SKM-1 treated with dmso at 0.1 percent for 144 hours (cell line): Measurements from ENCODE around the gene MRPS7.

ENCODE experiments used
- DNase-seq: peaks from one replicate; lab custom pipeline; 2025; ENCODE audit not compliant: unreplicated experiment; lab: John Stamatoyannopoulos, UW

The MRPS7 gene

DNA sequence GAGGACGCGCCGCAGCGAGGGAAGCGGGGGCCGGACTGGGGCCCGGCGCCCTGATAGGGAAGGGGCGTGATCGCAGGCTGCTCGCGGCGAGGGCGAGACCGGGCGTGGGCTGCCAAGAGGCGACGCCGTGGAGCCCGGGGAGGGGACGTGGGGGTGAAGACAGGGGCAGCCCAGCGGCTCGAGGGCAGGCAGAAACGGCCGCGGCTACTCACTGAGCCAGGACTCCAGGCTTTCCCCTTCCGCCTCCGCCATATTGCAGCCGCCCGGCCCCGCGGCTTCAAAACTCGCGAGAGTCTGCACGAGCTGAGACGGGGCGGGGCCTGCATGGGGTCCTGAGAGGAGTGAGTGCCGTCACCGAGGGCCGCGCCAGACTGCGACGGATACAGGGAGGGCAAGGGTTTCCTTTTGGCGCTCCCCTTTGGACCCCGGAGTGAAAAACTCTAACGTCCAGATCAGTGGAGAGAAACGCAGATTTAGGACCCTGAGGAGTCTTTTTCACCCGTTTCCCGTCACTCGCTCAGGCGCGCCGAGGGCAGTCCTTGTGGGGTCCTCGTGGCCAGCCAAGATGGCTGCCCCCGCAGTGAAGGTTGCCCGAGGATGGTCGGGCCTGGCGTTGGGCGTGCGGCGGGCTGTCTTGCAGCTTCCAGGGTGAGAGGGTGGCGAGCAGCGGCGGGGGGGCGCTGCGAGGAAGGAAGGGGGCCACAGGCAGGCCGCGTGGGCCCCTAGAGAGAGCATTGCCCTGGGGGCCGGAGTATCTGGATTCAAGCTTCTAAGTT is at the start of gene MRPS7, which contains the start of gene GGA3:
Gene MRPS7, plus strand, starts transcription at position 544 of the 776 bp plus-strand sequence. Its CDS starts 22 bp downstream, at position 566.
Gene GGA3, minus strand, starts transcription at position 271 of the 776 bp plus-strand sequence. Its CDS starts 19 bp downstream, at position 252.
- DNase-seq = peak; percentile 89

DNA sequence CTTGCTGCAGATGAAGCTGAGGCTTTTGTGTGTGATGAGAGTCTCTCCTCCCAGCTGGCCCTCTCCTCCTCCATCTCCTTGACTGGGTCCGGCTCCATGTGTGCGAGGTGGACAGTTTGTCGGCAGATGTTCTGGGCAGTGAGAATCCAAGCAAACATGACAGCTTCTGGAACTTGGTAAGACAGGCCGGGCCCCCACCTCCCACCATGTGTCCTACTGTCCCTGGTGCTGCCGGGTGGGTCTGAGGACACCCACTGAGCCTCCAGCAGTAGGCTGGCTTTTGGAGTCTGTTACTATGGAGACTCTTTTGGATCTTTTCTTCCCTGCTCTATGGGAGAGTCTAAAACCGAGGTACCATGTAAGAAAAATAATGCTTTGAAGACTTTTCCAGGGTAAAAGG is 43.5 kb upstream of the MRPS7 start:
- no peak for DNase-seq

DNA sequence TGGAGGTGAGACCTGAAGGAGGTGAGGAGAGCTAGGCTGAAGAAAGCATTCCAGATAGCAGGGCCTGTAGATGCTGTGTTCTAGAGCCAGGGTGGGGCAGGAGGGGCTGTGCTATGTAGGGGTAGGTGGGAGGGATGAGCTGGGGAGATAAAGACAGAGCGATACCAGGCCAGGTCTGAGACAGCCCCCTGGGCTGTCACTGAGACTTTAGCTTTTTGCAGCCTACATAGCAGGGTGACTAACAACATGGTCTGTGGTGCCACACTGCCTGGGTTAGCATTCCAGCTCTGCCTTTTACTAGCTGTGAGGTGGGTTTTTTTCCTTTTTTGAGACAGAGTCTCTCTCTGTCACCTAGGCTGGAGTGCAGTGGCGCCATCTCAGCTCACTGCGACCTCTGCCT is 41.9 kb upstream of the MRPS7 start:
- DNase-seq = no peak

DNA sequence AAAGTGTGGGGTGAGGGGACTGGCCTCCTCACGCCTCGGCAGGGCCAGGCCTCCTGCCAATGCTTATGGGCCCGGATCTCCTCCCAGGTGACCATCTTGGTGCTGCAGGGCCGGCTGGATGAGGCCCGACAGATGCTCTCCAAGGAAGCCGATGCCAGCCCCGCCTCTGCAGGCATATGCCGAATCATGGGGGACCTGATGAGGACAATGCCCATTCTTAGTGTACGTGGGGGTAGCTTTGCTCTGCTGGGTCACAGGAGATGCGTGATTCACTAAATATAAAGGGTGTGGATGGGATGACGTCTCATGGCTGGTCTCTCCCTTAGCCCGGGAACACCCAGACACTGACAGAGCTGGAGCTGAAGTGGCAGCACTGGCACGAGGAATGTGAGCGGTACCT is 36.7 kb upstream of the MRPS7 start:
- no peak for DNase-seq

DNA sequence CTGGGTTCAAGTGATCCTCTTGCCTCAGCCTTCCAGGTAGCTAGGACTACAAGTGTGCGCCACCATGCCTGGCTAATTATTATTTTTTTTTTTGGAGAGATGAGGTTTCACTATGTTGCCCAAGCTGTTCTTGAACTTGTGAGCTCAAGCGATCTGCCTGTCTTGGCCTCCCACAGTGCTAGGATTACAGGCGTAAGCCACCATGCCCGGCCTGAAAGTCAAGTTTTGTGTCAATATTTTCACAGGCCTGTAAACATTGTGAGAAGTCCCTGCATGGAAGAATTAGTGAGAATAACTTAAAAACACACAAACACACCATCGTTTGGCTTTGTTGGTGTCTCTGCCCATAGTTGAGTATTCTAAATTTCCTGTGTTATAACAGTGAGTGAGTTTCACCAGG is 34.0 kb upstream of the MRPS7 start:
- no peak for DNase-seq

DNA sequence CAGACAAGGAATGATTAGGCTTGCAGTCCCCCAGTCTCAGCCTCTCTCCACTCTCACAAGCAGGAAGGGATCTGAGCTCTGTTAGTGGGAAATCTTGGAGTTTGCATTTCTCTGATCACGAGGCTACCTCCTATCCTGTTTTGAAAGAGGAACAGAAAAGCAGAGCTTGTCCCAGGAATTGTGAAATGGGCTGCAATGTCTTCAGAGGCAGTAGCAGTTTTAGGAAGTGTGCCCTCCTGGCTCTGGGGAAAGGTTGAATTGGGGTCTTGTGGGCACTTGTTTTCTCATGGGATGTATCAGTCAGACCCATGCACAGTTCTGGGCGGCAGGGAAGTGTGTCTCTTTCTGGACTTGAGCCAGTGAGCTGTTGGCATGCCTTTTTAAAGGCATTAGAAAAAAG is 33.4 kb upstream of the MRPS7 start:
- peak; percentile 72 for DNase-seq

DNA sequence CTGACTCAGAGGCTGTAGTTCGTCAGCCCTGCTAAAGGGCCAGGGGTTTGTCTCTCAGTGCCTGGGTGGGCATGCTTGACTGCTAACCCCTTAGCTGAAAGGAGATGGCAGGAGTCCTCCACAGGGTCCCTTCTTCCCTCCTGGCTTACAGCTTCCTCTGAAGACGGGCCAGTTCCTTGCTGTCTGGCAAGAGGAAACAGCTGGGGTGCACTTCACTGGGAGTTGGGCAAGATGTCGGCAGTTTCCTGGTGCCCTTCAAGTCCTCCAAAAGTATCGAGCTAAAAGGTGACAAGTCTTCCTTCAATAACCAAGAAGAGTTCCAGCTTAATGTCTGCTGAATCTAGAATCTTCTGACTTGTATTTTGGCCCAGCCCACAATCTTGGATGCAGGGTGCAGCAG is 32.8 kb upstream of the MRPS7 start:
- peak; percentile 43 for DNase-seq

DNA sequence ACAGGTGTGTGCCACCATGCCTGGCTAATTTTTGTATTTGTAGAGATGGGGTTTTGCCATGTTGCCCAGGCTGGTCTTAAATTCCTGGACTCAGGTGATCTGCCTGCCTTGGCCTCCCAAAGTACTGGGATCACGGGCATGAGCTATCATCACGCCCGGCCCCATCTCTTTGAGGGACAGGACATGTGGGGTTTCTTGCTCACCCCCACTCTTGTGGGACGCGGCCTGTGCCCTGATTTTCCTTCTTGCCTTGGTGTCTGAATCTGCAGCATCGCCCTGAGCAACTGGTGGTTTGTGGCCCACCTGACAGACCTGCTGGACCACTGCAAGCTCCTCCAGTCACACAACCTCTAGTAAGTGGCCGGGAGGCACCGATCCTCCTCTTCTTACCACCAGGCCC is 30.6 kb upstream of the MRPS7 start:
- DNase-seq = no peak

DNA sequence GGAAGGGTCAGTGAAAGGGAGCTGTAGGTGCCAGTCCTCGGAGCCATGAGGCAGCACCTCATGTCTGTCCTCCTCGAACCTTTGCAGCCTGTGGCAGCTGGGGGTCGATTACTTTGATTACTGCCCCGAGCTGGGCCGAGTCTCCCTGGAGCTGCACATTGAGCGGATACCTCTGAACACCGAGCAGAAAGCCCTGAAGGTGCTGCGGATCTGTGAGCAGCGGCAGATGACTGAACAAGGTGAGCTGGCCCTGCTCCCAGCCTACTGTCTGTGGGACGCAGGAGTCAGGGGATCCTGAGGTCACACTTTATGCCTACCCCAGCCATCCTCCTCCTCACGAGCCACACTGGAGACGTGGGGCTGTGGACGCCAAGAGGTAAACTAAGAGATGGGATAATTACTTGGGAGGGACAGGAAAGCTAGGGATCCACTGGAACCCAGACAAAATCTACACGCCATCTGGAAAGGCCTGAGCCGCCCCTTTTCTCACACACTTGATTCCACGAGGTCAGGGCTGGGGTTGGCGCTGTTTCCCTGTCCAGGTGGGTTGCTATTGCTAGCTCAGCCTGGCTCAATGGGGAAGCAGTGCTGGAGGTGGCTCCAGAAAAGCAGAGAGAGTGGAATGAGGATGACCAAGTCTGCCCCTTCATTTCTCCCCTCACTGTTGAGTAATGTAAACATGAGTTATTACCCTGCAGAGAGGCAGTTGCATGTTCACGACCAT is 29.8 kb upstream of the MRPS7 start:
- DNase-seq = no peak

DNA sequence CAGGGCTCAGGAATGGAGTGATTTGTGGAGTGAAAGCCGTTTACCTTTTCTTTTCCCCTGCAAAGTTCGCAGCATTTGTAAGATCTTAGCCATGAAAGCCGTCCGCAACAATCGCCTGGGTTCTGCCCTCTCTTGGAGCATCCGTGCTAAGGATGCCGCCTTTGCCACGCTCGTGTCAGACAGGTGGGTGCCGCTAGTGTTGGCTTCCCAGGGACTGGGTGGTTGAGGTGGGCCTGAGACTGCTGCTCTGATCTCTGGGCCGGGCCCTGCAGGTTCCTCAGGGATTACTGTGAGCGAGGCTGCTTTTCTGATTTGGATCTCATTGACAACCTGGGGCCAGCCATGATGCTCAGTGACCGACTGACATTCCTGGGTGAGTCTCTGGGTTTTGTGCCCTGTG is 28.9 kb upstream of the MRPS7 start:
- no peak for DNase-seq

DNA sequence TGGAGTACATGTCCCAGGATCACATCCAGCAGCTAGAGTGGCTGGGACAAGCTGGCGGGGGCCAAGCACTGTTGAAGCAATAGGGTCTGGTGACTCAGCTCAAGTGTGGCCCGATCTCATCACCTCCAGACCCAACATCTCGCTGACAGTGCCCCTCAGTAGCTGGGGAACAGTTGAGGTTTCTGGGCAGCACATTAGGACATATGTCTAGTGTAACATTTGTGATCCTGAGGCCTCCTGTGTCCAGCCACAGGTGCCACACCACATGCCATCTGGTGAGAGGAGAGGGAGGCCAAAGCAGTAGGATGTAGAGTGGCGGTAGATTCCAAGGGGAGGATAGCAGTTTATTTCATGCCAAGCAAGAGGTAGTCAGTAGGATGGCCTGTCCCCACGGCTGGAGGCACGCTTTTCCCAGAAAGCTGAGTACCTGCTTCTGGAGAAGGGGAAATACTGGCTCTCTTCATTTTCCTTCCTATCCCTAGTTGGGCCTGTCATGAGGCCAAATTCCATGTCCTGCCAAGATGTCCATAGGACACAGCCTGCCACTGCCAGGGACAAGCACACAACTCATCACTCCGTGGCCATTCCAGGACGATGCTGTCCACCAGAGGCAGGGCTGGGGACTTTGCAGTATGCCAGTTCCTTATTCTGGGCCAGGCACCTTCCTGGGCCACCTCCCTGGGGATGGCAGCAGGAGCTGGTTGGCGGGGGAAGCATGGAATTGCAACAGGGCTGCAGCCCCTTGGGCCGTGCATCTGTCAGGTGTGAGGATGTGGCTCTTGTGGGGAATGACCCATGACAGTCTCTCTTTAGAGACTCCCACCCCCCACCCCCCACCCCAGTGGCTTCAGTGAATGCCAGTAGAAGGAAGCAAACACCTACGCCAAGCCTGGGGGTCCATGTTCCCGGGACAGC is 24.3 kb upstream of the MRPS7 start:
- DNase-seq = no peak

DNA sequence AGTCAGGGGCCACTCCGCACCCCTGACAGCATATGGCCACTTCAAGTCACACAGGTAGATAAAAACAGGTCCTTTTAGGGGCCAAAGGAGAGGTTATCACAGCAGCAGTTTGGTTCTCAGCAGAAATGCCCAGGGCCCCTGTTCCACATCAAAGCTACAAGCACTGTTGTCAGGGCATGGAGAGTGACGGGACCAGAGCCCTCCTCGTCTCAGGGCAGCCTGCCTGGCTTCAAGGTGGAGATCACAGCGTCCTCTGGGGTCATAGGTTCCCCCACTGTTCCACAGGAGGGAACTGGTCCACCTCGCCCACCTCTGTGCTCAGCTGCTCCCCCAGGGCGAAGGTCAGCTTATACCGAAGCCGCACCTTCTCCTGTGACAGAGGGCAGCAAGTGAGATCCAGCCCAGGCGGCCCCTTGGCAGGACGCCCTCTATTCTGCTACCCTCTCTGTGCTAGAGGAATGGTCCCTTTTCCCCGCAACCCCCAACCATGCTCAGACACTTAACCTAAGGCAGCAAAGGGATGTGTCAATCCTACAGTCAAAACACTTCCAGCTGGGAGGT is 23.6 kb upstream of the MRPS7 start:
- DNase-seq = no peak

DNA sequence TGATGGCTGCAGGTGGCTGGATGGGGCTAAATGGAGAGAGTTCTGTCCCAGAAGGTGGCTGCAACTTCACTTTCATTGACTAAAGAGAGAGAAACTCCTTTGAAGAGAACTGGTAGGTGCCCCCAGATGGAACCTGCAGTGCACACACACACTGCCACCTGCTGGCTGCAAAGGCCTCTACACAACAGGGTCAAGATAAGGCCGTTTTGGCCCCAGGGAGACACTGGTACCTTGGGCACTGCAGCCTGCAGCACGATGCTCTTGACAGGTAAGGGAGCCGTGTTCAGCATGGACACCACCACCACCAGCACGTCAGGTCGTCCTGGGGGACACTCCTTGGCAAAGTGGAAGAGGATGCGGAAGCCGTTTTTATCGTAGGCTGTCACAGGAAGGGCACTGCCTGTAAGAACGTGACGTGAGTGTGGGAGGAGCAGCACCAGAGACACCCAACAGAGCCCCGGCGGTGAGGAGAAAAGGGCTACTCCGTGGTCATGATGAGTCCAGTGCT is 22.9 kb upstream of the MRPS7 start:
- peak; percentile 60 for DNase-seq

DNA sequence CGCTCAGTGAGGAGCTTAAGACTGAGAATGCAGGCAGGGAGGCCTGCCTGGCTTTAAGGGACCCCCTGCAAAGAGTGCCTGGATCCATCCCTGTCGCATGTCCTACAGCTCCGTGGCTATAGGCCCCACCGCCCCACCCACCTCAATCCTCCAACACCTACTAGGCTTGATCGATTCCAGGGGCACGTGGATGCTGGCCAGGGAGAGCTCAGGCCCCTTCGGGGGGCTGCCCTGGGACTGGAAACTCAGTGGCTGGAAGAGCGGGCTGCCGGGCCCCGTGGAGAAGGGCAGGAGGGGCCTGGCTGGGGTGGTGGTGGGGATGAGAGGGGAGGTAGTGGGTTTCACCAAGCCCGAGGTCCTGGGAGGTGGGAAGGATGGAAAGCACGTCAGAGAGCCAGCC is 22.5 kb upstream of the MRPS7 start:
- no peak for DNase-seq

DNA sequence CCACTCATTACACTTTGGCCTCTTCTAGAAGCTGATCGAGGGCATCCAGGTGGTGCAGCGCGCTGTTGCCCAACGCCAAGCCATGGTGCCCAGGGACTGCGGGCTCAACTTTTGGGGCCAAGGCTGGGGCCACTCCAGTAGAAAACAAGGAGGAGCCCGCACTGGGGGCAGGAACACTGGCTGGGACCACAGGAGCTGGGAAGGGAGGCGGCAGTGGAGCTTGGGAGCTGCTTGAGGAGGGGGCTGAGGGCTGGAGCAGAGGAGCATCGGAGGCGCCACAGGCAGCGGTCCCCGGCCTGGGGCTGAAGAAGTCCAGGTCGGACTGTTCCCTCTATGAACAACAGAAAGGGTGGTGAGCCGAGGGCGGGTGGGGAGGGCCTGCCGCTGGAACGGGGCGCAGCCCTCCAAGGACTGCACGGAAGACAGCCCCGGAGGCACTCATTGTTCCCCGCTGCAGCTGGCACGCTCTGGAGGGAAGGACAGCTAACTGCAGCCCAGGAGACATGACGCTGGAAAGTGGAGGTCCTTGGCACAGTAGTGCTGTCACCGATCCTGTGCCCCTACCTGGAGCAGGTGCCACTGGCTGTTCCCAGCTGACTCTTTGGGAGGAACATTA is 21.8 kb upstream of the MRPS7 start:
- DNase-seq = no peak

DNA sequence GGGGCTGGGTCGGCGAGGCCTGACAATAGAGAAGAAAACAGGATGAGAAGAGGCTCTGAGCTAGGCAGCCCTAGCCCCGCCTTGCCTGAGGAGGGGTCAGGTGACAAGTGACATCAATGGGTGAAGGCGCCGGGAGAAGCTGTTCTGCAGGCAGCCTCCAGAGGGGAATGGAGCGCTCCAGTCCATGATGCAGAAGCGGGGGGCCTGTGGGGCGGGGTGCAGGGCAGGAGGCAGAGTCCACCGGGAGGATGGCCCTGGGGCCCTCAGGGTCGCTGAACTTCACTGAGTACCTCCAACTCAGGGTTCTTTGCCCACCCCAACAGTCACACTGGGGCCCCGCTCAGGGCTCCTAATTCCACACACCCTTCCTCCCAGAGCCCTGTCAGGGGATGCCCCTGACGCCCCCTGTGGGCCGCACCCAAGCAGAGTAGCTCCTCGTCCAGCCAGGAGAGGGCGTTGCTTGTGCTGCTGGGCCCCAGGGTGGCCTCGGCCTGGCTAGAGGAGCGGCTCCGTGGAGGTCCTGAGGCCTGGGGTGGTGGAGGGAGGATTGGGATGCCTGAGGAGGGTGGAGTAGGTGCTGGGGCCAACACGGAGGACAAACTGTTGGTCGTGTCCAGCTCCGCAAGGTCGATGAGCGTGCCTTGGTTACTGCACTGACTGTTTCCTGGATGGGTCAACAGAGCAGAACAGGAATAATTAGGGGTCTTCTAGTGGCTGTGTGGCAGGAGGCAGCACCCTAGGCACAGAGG is 21.1 kb upstream of the MRPS7 start:
- DNase-seq = peak; percentile 58

DNA sequence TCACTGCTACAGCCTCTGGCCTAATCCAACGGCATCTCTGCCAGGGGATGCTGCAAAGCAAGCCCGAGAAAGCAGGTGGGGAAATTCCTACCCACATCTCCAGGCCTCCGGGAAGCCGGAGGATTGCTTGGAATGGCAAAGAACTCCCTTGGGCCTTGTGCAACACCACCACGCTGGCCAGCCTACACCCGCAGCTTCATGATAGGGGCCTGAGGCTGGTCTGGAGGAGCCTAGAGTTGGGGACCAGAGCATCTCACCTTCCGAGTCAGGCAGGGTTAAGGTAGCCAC is 20.6 kb upstream of the MRPS7 start:
- no peak for DNase-seq

DNA sequence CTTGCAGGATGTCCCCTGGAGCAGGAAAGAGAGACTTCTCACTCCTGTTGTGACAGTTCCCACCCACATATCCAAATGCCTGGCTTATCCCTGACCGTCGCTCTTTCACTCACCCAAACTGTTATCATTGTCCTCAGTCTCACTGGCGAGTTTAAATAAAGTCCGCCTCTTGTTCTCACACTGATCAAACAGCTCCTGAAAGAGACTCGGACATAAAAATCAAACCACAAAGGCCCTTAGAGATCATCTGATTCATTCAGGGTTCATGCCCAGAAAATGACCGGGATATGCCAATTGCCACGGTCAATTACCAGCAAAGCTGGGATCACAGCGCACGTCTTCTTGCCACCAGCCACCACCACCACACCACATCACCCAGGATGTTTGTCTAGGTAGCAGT is 20.2 kb upstream of the MRPS7 start:
- no peak for DNase-seq

DNA sequence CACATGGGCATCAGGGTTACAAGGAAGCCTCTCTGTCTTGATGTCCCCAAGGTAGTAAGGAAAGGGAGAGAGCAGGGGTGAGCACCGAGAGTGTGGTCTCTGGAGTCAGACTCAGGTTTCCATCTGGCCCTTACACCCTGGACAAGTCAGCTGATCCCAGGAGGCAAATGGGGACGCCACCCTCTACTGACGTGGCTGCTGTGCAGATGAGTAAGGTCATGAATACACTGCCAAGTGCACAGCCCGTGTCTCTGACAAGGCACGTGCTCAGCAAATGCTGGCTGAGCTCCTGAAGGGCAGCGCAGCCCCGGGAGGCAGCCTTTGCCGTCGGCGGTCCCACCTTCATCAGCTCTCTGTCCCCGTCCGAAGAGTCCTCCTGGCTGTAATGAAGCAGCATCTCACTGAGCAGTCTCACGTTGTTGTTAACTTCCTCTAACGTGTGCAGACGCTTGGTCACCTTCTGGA is 19.7 kb upstream of the MRPS7 start:
- no peak for DNase-seq
